Tibial artery (tissue), 4 donors: Measurements from ENCODE around the gene EFNA1.

Source experiments
- DNase-seq, 2 donors: peaks; one replicate each; pipeline ENCODE4 v3.0.0-alpha.2; 2019
- H3K27ac ChIP-seq, 2 donors: fragments of 200-600 bp; sonication (generic) in 1 of 2; 1 replicate in 1 of 2; 2 replicates in 1 of 2; pipeline ENCODE4 v1.5.1; 2018 to 2019; ENCODE audit warnings: mild to moderate bottlenecking in 1 of 2
- H3K27me3 ChIP-seq, 2 donors: fragments of 200-600 bp; sonication (generic) in 1 of 2; one replicate each; pipeline versions ENCODE4 v1.5.1 to v1.6.0; 2016 to 2019
- H3K36me3 ChIP-seq, 3 donors: fragments of 200-600 bp; sonication (generic) in 2 of 3; one replicate each; pipeline ENCODE4 v1.5.1; 2016 to 2019; ENCODE audit warnings: mild to moderate bottlenecking in 2 of 3
- H3K4me1 ChIP-seq, 4 donors: fragments of 200-600 bp; sonication (generic) in 2 of 4; 1 replicate in 3 of 4; 2 replicates in 1 of 4; pipeline ENCODE4 v1.5.1; 2016 to 2019
- H3K4me3 ChIP-seq, 2 donors: fragments of 200-600 bp; sonication (generic) in 1 of 2; 1 replicate in 1 of 2; 2 replicates in 1 of 2; pipeline ENCODE4 v1.5.1; 2018 to 2019; ENCODE audit warnings: mild to moderate bottlenecking in 2 of 2
- H3K9me3 ChIP-seq, 3 donors: fragments of 200-600 bp; sonication (generic) in 1 of 3; one replicate each; pipeline ENCODE4 v1.5.1; 2016 to 2019
- CTCF ChIP-seq, 2 experiments: fragments of 200-600 bp in 1 of 2; fragments of 450-650 bp in 1 of 2; IDR thresholded peaks; one replicate each; pipeline ENCODE4 v1.5.1; 2017 to 2019; ENCODE audit warnings: antibody characterized with exemption in 2 of 2, mild to moderate bottlenecking in 1 of 2, moderate library complexity in 1 of 2
- intact Hi-C: fragments of 100-400 bp; cut with DNase I; formaldehyde crosslinking; loops from one replicate; pipeline ENCODE4 v1.15.0; 2023; ENCODE audit warnings: low total_unique reads

EFNA1 gene

GRCh38 chr1:155173478-155174323, 46.0 kb downstream of the EFNA1 start, which contains the start of gene TRIM46:
TRIM46 (plus strand) TSS chr1:155173849; CDS start chr1:155173967, 118 bp downstream.
- Histone ChIP-seq H3K36me3 (peaks cover 7 to 23% (median 21%) of the 10 kb centered on the region in 3 donors), H3K4me1 (peaks cover 0 to 41% (median 20%) of the 10 kb centered on the region in 4 donors), H3K4me3 (peak within 1 kb of the TSS; percentile 79 to 80), H3K27ac (peak within 1 kb of the TSS; percentile 89 to 94), H3K9me3 (no peaks in the 10 kb centered on the region), H3K27me3 (peaks cover 0 to 20% of the 10 kb centered on the region in 2 donors)
- peak in 1 of 2 donors; percentile 70 for DNase-seq
- no peak for TF ChIP-seq CTCF (IDR thresholded peaks at IDR 0.05)
- intact Hi-C loops = no loop called here

- no peak for TF ChIP-seq CTCF (IDR thresholded peaks at IDR 0.05)
- peak in 1 of 2 donors; percentile 68 for DNase-seq
- peaks cover 0 to 43% (median 20%) of the 10 kb centered on the region in 4 donors for H3K4me1 ChIP-seq
- intact Hi-C loops = no loop called here
- peak overlapping the region in 1 of 2 donors; percentile 94 for H3K27ac ChIP-seq
- peak overlapping the region; percentile 79 to 80 for H3K4me3 ChIP-seq
- peaks cover 0 to 14% (median 12%) of the 10 kb centered on the region in 3 donors for H3K36me3 ChIP-seq
- peaks cover 0 to 20% of the 10 kb centered on the region in 2 donors for H3K27me3 ChIP-seq
- no peaks in the 10 kb centered on the region for H3K9me3 ChIP-seq
Measured at GRCh38 chr1:155174324-155175280, 46.9 kb downstream of the EFNA1 start.

GRCh38 chr1:155175281-155175926, 47.7 kb downstream of the EFNA1 start:
- intact Hi-C loops = no loop called here
- Histone ChIP-seq H3K4me1 (peaks cover 0 to 43% (median 20%) of the 10 kb centered on the region in 4 donors), H3K27ac (no peak overlapping the region)

GRCh38 chr1:155175927-155176371, 48.3 kb downstream of the EFNA1 start:
- Histone ChIP-seq H3K9me3 (no peaks in the 10 kb centered on the region), H3K4me3 (no peak overlapping the region), H3K27ac (no peak overlapping the region), H3K27me3 (peaks cover 0 to 20% of the 10 kb centered on the region in 2 donors), H3K36me3 (peaks cover 0 to under 1% (median 0%) of the 10 kb centered on the region in 3 donors), H3K4me1 (peaks cover 0 to 43% (median 20%) of the 10 kb centered on the region in 4 donors)
- intact Hi-C loops = no loop called here
- TF ChIP-seq CTCF (IDR thresholded peaks at IDR 0.05) = no peak
- DNase-seq = peak in 1 of 2 donors; percentile 66

More at GRCh38 chr1:155175281-155175926, 47.7 kb downstream of the EFNA1 start:
- no peaks in the 10 kb centered on the region for H3K9me3 ChIP-seq
- peaks cover 0 to 20% of the 10 kb centered on the region in 2 donors for H3K27me3 ChIP-seq
- peak in 1 of 2 donors; percentile 62 for DNase-seq
- H3K4me3 ChIP-seq = no peak overlapping the region
- peaks cover 0 to 6% (median 5%) of the 10 kb centered on the region in 3 donors for H3K36me3 ChIP-seq
- no peak for TF ChIP-seq CTCF (IDR thresholded peaks at IDR 0.05)
